Inferior parietal cortex (tissue), 1 donor: ENCODE measurements around the gene RBM47.
A peak's percentile ranks its signal among the peaks of the same experiment; 100 is the strongest.

ENCODE experiments used
- DNase-seq: peaks from one replicate; pipeline ENCODE4 v3.0.0-alpha.2; 2016; ENCODE audit errors: extremely low spot score

Gene RBM47

DNA sequence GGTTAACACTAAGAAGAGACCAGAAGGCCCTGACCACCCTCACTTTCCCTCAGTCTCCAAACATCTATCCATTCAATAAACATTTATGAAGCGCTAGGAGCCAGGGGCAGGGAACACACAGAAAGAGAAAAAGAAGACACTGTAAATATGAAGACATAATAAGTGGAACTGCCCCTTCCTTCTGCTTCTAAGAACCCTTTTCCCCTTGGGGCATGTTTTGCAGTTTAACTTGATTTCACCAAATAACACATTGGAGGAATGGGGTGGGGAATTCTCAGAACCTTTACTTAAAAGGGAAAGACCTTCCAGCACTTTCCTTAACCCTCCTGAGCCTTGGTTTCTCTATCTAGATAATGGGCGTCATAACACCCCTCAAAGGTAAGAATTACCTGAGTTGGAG, 42.3 kb downstream of the RBM47 start:
- no peak for DNase-seq

DNA sequence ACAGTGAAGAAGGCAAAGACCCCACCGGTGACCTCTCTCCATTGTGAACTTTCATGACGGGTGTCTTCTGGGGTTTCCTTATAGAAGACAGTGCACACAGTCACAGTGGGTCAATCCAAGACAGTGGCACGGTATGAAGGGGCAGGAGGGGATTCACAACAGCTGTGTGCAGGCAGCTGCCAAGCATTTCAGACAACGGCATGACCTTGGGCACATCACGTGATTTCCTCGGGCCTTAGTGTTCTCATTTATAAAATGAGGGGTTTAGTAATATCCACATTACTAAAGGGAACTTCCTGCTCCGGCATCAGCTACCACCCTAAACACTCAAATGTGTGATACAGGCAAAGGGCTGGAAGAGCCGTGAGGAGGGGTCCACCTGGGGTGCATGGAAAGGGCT, 42.9 kb downstream of the RBM47 start:
- DNase-seq, result no peak

- DNase-seq, result no peak
Measured at GRCh38 chr4:40586034-40586433, 43.6 kb downstream of the RBM47 start.

DNA sequence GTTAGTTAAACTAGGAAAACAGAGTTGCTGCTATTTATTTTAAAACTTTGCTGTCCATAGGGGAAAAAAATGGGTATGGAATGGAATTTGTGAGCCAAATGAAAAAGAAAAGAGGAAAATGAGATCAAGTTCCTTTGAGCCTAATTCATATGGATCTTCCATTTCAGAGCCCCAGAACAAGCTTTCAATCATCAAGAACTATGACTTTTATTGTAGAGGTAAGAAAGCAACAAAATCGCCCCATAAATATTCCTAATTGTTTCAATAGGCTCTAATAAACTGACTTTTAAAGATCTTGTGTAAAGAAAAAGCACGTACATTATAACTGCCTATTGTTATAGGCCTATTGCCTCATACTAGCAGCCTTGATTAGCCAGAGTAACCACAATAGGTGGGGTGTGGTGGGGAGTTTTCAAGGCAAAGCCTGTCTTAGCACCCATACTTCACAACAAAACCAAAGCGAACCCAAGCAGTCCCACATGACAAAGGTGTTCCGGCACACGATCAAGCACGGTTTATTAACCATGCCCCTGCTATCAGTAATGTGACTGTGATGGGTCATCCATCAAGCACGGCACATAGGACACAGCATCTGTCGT, 44.4 kb downstream of the RBM47 start:
- DNase-seq, result no peak

DNA sequence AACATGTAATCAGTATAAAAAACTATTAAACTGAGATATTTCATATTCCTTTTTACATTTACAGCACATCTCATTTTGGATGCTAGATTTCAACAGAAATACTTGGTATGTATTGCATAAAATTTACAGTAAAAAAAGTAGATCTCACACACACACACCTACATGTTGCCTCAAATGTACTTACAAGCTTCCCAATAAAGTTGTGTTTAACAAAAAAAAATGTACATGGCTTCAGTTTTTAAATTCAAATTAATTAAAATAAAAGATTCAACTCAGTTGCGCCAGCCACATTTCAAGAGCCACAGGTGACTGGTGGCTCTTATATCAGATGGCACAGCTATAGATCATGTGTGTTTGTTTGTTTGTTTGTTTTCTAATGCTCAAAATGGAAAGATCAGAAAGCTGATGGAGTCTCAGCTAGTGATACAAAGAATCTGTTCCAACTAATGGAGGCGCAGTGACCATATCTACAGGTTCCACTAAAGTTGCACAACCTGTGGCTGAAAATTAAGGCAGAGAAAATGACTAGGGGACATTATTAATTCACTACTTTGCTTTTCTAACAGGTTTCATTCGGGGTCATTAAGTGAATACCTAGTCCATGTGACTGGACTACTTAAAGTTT, 45.0 kb downstream of the RBM47 start:
- no peak for DNase-seq

DNA sequence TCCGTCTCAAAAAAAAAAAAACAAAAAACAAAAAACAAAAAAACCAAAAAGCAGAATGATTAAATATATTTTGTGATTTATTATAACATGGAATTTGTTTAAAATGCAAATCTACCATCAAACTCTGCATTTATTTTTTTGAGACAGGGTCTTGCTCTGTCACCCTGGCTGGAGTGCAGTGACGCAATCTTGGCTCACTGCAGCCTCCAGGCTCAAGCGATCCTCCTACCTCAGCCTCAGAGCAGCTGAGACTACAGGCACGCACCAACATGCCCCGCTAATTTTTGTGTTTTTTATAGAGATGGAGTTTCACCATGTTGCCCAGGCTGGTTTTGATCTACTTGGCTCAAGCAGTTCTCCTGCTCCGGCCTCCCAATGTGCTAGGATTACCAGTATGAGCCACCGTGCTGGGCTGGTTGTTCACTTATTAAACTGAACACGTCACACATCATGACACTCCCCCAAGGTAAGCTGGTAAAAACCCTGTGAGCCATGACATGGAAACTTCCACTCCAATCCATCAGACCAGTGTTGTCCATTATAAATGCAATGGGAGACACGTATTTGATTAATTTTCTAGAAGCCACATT, 45.7 kb downstream of the RBM47 start:
- no peak for DNase-seq

GRCh38 chr4:40582413-40582812, 47.3 kb downstream of the RBM47 start:
- DNase-seq, result no peak

DNA sequence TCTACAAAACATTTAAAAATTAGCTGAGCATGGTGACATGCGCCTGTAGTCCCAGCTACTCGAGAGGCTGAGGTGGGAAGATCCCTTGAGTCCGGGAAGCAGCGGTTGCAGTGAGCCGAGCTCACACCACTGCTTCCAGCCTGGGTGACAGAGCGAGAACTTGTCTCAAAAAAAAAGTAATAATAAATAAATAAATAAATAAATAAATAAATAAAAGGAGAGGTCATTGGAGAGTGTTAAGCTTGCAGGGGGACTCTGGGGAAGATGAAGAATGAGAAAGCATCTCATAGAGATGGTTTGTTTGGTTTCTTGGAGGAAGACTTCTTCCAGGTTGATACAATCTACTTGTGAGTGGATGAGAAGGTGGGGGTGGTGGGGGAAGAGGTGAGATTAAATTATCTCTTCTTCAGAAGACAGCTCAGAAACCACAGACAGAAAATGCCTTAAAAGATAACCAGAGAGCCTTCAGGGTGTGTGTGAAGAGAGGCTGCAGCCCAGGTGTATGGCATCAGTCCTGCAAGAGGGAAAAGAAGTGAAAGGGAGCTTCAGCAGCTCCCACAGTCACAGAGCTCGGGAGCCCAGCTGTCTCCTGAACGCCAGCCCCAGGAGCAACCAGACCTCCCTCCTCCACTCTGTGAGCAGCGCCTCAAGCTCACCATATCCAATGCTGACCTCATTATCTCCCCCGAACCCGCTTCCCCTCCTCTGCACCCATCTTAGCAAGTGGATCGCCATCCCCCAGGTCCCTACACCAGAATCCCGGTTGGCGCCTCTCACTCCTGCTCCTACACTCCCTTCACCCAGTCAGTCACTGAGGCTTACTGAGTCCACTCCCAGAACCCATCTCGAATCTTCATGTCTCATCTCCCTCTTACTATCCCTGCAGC, 48.2 kb downstream of the RBM47 start:
- DNase-seq, result no peak

DNA sequence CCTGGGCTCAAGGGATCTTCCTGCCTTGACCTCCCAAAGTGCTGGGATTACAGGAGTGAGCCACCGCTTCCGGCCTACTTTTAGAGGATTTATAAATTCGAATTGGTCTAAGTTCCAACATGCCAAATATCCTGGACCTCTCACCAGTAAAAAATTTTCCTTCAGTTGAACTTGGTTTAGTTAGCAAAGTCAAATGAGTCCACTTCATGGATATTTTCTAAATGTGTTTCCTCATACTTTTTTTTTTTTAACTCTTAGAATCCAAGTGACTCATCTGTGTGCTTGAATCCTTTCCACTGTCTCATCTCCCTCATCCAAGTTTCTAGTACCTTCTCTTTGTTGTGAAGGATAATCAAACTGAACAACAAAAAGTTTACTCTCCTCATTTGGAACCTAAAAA, 49.7 kb downstream of the RBM47 start:
- no peak for DNase-seq

GRCh38 chr4:40577588-40578253, 51.9 kb downstream of the RBM47 start:
- DNase-seq, result no peak

DNA sequence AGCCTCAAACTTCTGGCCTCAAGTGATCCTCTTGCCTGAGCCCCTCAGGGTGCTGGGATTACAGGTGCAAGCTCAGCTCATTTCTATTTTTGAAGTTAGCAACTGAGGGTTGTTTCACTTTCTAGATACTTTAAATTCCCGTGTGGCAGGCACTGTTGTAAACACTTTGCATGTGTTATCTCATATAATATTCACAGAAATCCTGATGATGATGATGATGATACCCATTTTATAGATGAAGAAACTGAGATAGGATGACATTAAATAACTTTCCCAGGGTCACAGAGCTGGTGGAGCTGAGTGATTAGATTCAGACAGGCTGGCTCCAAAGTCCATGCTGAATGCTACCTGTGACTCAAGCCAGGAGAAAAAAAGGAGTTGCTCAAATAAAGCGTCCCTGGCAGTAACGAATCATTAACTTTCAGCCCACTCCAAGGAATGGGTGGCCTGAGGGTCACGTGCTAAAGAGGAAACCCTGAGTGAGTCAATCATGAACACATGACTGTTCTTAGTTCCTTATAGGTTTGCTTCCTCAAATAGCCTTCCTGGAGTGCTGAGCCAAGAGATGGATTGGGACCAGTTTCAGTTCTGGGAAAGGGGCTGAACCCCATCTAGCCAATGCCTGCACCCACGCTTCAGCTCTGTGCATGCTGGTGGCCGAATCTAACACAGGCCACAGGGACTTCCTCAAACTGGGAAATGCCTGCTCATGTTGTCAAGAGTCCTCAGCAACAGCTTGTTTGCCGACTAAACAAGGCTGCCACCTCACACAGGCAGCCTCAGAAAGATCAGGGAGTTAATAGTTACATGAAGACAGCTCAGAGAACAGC, 52.8 kb downstream of the RBM47 start:
- peak; percentile 40 for DNase-seq

- no peak for DNase-seq
Measured at GRCh38 chr4:40575846-40576245, 53.8 kb downstream of the RBM47 start.

- no peak for DNase-seq
Measured at GRCh38 chr4:40573593-40574311, 55.9 kb downstream of the RBM47 start.

GRCh38 chr4:40572692-40573310, 56.9 kb downstream of the RBM47 start:
- DNase-seq, result no peak

- no peak for DNase-seq
Measured at GRCh38 chr4:40571208-40571607, 58.5 kb downstream of the RBM47 start.

DNA sequence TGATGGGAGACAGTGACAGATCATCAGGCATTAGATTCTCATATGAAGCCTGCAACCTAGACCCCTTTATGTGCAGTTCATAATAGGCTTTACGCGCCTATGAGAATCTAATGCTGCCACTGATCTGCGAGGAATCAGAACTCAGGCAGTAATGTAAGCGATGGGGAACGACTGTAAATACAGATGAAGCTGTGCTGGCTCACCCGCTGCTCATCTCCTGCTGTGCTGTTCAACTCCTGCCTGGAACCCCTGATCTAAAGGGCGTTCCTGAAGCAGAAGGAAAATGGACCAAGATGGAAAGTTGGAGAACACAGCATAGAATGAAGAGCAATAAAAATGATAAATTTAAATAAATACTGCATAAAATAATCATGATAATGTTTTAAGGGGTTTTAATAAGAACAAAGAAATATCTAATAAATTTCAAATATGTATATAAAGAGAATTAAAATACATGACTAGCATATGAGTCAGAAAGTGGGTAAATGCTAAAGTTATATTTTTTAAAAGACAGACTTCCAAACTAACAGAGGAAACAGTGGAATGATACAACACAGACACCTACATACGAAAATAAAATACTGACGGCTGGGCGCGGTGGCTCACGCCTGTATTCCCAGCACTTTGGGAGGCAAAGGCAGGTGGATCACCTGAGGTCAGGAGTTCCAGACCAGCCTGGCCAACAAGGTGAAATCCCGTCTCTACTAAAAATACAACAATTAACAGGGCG, 59.2 kb downstream of the RBM47 start:
- no peak for DNase-seq

- DNase-seq, result no peak
Measured at GRCh38 chr4:40564815-40565483, 64.7 kb downstream of the RBM47 start.

GRCh38 chr4:40564004-40564403, 65.7 kb downstream of the RBM47 start:
- no peak for DNase-seq

GRCh38 chr4:40563401-40563800, 66.3 kb downstream of the RBM47 start:
- no peak for DNase-seq
